Esophagus muscularis mucosa (tissue), 4 donors: ENCODE results near the gene RIMS1. TPM values are rescaled to one million over a fixed set of nuclear protein-coding genes. Genes with fewer than 3 reads are reported as not detected.

Experiments
- DNase-seq: peaks from one replicate; pipeline ENCODE4 v3.0.0-alpha.2; 2017; ENCODE audit errors: extremely low spot score
- H3K27ac ChIP-seq, 4 donors: fragments of 200-600 bp; sonication (generic); replicated peaks in 1 of 4; 1 replicate in 3 of 4; 2 replicates in 1 of 4; pipeline ENCODE4 v1.5.1; 2016 to 2019; ENCODE audit warnings: mild to moderate bottlenecking in 1 of 4
- H3K27me3 ChIP-seq, 4 donors: fragments of 200-600 bp; sonication (generic); one replicate each; pipeline versions ENCODE4 v1.5.1 to v1.6.0; 2016 to 2019
- H3K36me3 ChIP-seq, 4 donors: fragments of 200-600 bp; sonication (generic); one replicate each; pipeline ENCODE4 v1.5.1; 2016 to 2019
- H3K4me1 ChIP-seq, 4 donors: fragments of 200-600 bp; sonication (generic); one replicate each; pipeline ENCODE4 v1.5.1; 2016 to 2019
- H3K4me3 ChIP-seq, 4 donors: fragments of 200-600 bp; sonication (generic); 1 replicate in 2 of 4; 2 replicates in 2 of 4; pipeline ENCODE4 v1.5.1; 2016 to 2019; ENCODE audit warnings: mild to moderate bottlenecking in 4 of 4, moderate library complexity in 1 of 4
- H3K9me3 ChIP-seq, 4 donors: fragments of 200-600 bp; sonication (generic); 1 replicate in 3 of 4; 2 replicates in 1 of 4; pipeline ENCODE4 v1.5.1; 2016 to 2019
- EP300 ChIP-seq: sonication (generic); formaldehyde crosslinking; IDR thresholded peaks from one replicate; pipeline ENCODE4 v1.6.1; 2017; ENCODE audit warnings: antibody characterized with exemption
- POLR2A ChIP-seq: fragments of 450-650 bp; IDR thresholded peaks from one replicate; pipeline ENCODE4 v1.6.1; 2017; ENCODE audit warnings: antibody characterized with exemption, moderate library complexity, mild to moderate bottlenecking, low read depth
- POLR2AphosphoS5 ChIP-seq, 2 donors: sonication (generic); formaldehyde crosslinking; IDR thresholded peaks; one replicate each; pipeline ENCODE4 v1.6.1; 2017; ENCODE audit warnings: antibody characterized with exemption in 2 of 2
- WGBS: methylation state at CpG from one replicate; pipeline ENCODE4 v1.1.5; 2018; 5-methylcytosine and 5-hydroxymethylcytosine counted together
- intact Hi-C: fragments of 100-400 bp; cut with DNase I; formaldehyde crosslinking; loops from one replicate; pipeline ENCODE4 v1.15.1; 2023
- total RNA-seq, 4 donors: library from RNA; depleted of rRNA; stranded (reverse); fragments of >200 nt; gene quantifications; one replicate each; pipeline versions ENCODE4 v1.1.0 to v1.2.1, GENCODE V29; 2016
- TF ChIP-seq, protein P1 (sequence below), 3 experiments: fragments of 200-600 bp in 2 of 3; fragments of 450-650 bp in 1 of 3; sonication (generic) in 2 of 3; IDR thresholded peaks; one replicate each; pipeline ENCODE4 v1.5.1; 2017 to 2019; ENCODE audit warnings: antibody characterized with exemption in 3 of 3, mild to moderate bottlenecking in 2 of 3, moderate library complexity in 1 of 3

The RIMS1 gene, protein sequence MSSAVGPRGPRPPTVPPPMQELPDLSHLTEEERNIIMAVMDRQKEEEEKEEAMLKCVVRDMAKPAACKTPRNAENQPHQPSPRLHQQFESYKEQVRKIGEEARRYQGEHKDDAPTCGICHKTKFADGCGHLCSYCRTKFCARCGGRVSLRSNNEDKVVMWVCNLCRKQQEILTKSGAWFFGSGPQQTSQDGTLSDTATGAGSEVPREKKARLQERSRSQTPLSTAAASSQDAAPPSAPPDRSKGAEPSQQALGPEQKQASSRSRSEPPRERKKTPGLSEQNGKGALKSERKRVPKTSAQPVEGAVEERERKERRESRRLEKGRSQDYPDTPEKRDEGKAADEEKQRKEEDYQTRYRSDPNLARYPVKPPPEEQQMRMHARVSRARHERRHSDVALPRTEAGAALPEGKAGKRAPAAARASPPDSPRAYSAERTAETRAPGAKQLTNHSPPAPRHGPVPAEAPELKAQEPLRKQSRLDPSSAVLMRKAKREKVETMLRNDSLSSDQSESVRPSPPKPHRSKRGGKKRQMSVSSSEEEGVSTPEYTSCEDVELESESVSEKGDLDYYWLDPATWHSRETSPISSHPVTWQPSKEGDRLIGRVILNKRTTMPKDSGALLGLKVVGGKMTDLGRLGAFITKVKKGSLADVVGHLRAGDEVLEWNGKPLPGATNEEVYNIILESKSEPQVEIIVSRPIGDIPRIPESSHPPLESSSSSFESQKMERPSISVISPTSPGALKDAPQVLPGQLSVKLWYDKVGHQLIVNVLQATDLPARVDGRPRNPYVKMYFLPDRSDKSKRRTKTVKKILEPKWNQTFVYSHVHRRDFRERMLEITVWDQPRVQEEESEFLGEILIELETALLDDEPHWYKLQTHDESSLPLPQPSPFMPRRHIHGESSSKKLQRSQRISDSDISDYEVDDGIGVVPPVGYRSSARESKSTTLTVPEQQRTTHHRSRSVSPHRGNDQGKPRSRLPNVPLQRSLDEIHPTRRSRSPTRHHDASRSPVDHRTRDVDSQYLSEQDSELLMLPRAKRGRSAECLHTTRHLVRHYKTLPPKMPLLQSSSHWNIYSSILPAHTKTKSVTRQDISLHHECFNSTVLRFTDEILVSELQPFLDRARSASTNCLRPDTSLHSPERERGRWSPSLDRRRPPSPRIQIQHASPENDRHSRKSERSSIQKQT (N-terminal part only)
- 10 to 100 TPM; 35.4 to 88.6 (median 54.0) TPM for total RNA-seq

DNA sequence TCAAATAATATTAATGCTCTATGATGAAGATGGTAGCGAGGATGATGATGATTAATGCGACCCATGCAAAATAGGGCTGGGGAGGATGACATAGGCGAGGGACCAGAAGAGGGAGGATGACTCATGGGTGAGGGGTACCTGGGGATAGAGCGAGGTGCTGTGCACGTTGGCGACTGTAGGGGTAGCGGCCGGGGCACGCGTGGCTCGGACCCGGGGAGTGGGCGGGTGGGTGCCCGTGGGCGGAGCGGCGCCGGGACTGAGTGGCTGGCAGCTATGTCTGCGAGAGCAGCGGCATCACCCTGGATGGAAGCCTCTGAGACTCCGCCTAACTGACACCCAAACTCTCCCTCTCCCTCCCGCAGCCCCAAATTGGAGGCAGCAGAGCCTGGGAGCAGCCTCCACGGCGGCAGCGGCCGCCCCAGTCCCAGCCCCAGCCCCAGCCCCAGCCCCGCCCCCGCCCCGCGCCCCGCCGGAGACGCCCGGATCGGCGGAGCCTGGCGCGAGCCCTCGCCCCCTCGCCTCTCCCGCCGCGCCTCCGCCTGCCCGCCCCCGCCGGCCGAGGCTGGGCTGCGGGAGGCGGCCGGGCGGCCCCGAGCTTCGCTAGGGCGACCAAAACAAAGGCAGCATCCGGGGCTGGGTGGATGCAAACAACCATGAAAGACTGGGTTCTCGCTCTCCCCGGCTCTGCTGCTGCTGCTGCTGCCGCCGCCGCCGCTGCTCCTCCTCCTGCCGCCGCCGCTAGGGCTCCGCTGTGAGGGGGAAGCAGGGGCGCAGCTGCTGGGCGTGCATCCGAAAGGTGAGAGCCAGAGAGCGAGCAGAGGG, at the start of gene RIMS1:
TSS of gene RIMS1 (plus strand) at position 367 of the 822 bp plus-strand sequence. CDS start 474 bp downstream, outside the sequence.
- Histone ChIP-seq H3K4me1 (peaks cover 0 to 15% (median 14%) of the 10 kb centered on the region in 4 donors), H3K9me3 (no peaks in the 10 kb centered on the region), H3K4me3 (peak within 1 kb of the TSS; percentile 47 to 61 (median 50)), H3K27ac (no peak within 1 kb of the TSS), H3K27me3 (peaks cover 0 to 52% (median 4%) of the 10 kb centered on the region in 4 donors), H3K36me3 (no peaks in the 10 kb centered on the region)
- intact Hi-C loops: no loop called here
- DNase-seq: no peak
- TF ChIP-seq POLR2A: no peak
- TF ChIP-seq, protein P1, sequence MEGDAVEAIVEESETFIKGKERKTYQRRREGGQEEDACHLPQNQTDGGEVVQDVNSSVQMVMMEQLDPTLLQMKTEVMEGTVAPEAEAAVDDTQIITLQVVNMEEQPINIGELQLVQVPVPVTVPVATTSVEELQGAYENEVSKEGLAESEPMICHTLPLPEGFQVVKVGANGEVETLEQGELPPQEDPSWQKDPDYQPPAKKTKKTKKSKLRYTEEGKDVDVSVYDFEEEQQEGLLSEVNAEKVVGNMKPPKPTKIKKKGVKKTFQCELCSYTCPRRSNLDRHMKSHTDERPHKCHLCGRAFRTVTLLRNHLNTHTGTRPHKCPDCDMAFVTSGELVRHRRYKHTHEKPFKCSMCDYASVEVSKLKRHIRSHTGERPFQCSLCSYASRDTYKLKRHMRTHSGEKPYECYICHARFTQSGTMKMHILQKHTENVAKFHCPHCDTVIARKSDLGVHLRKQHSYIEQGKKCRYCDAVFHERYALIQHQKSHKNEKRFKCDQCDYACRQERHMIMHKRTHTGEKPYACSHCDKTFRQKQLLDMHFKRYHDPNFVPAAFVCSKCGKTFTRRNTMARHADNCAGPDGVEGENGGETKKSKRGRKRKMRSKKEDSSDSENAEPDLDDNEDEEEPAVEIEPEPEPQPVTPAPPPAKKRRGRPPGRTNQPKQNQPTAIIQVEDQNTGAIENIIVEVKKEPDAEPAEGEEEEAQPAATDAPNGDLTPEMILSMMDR (IDR thresholded peaks at IDR 0.05): peak in 1 of 3 experiments; percentile 31
- WGBS: 8% methylated on average over 9 of the region's 70 CpGs

DNA sequence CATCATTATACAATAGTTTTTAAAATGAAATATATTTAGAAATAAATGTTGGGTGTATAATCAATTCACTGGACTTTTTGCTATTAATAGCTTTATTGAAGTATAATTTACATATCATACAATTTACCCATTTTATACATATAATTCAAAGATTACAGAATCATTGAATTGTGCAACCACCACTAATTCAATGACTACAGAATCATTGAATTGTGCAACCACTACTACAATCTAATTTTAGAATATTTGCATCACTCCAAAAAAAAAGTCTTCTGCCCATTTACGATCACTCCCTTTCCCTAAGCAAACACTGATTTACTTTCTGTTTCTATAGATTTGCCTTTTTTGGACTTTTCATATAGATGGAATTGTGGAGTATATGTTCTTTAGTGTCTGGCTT, 35.1 kb upstream of the RIMS1 start:
- no peak for DNase-seq
- Histone ChIP-seq H3K4me3 (no peak overlapping the region), H3K27me3 (no peaks in the 10 kb centered on the region), H3K27ac (no peak overlapping the region), H3K9me3 (no peaks in the 10 kb centered on the region), H3K36me3 (no peaks in the 10 kb centered on the region), H3K4me1 (no peaks in the 10 kb centered on the region)
- intact Hi-C loops: no loop called here
- WGBS: 63% methylated on average over 1 of the region's 1 CpG
- TF ChIP-seq POLR2AphosphoS5 (IDR thresholded peaks at IDR 0.05) (no peak), EP300 (no peak), POLR2A (no peak)
- TF ChIP-seq, protein P1 (IDR thresholded peaks at IDR 0.05): no peak

DNA sequence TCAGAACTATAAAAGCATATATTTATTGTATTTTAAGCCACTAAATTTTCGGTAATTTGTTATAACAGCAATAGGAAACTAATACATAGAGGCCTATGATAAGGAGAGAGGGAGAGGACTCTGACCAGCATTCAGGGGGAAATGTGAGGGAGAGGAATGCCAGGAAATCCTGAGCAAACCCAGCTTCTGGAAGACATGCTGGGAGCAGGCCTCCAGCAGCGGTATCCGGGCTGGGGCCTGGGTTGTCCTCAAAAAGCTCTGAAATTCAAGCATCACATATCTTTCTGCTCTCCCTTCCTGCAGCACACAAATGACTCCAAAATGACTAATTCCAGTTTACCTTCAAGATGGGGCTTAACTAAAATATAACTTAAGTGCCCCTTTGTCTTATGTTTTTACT, 33.4 kb upstream of the RIMS1 start:
- 76% methylated on average over 3 of the region's 3 CpGs for WGBS
- no peak overlapping the region for H3K4me3 ChIP-seq
- H3K27me3 ChIP-seq: no peaks in the 10 kb centered on the region
- no peak for DNase-seq
- H3K4me1 ChIP-seq: no peaks in the 10 kb centered on the region
- no peaks in the 10 kb centered on the region for H3K9me3 ChIP-seq
- no peaks in the 10 kb centered on the region for H3K36me3 ChIP-seq
- intact Hi-C loops: no loop called here
- no peak overlapping the region for H3K27ac ChIP-seq
- no peak for TF ChIP-seq EP300
- no peak for TF ChIP-seq POLR2A
- TF ChIP-seq, protein P1 (IDR thresholded peaks at IDR 0.05): no peak
- no peak for TF ChIP-seq POLR2AphosphoS5 (IDR thresholded peaks at IDR 0.05)

DNA sequence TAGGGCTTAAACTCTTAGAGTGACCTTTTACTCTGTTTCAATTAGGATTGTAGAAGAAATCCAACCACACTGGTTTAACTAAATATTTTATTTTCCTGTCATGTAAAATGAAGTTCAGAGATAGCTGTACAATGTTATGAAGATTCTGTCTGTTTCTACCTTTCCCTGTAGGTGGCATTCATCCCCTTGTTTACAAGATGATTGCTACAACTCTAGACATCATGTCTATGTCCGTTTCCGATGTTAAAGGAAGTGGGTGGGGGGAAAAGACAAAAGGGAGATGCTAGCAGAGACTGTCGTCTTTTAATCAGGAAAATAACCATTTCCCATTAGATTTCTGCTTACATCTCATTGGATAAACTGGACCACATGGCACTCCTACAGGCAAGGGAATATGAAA, 30.9 kb upstream of the RIMS1 start:
- Histone ChIP-seq H3K9me3 (no peaks in the 10 kb centered on the region), H3K36me3 (no peaks in the 10 kb centered on the region), H3K4me3 (no peak overlapping the region), H3K27ac (no peak overlapping the region), H3K27me3 (no peaks in the 10 kb centered on the region), H3K4me1 (no peaks in the 10 kb centered on the region)
- DNase-seq: no peak
- TF ChIP-seq EP300 (no peak), POLR2AphosphoS5 (IDR thresholded peaks at IDR 0.05) (no peak), POLR2A (no peak)
- TF ChIP-seq, protein P1 (IDR thresholded peaks at IDR 0.05): no peak
- WGBS: 35% methylated on average over 3 of the region's 3 CpGs
- intact Hi-C loops: no loop called here
